Endometrial microvascular endothelial cells (primary cell): ENCODE data around the gene RHOU. TPM values are rescaled to one million over a fixed set of nuclear protein-coding genes. Genes with fewer than 3 reads are reported as not detected.
"Not testable (repeated sequence)": the region's sequence is repeated elsewhere in the genome, so short reads cannot be mapped to it uniquely, and the experiment has no call there.

Experiments used
- in situ Hi-C: cut with HindIII; loops from 2 replicates; pipeline ENCODE4 v1.10.0; 2017; ENCODE audit warnings: low sequenced_read_pairs, low pct_unique_long_range_greater_than_20kb; ENCODE audit errors: inconsistent ontology term
- total RNA-seq: library from RNA; depleted of rRNA; stranded (reverse); fragments of >200 nt; gene quantifications from one replicate; pipeline ENCODE4 v1.2.3, GENCODE V29; 2015; ENCODE audit errors: inconsistent ontology term

The RHOU gene
- total RNA-seq, 1 donor from 2014 or later = 0.19 TPM

GRCh38 chr1:228753287-228753686, 18.0 kb downstream of the RHOU start:
- in situ Hi-C loops = no loop called here

GRCh38 chr1:228753786-228754360, 18.6 kb downstream of the RHOU start:
- in situ Hi-C loops = no loop called here

GRCh38 chr1:228754646-228755268, 19.5 kb downstream of the RHOU start:
- in situ Hi-C loops = no loop called here

- in situ Hi-C loops = no loop called here
Measured at GRCh38 chr1:228755800-228756199, 20.5 kb downstream of the RHOU start.

GRCh38 chr1:228756457-228756856, 21.2 kb downstream of the RHOU start:
- in situ Hi-C loops = no loop called here

- in situ Hi-C loops = no loop called here
Measured at GRCh38 chr1:228758447-228758846, 23.2 kb downstream of the RHOU start.

- in situ Hi-C loops = no loop called here
Measured at GRCh38 chr1:228760979-228761378, 25.7 kb downstream of the RHOU start.

GRCh38 chr1:228763561-228763960, 28.3 kb downstream of the RHOU start:
- in situ Hi-C loops = no loop called here

GRCh38 chr1:228765168-228765946, 30.1 kb downstream of the RHOU start:
- in situ Hi-C loops = no loop called here

GRCh38 chr1:228766788-228767187, 31.5 kb downstream of the RHOU start:
- in situ Hi-C loops = no loop called here

- in situ Hi-C loops = no loop called here
Measured at GRCh38 chr1:228767636-228768354, 32.5 kb downstream of the RHOU start.

- in situ Hi-C loops = no loop called here
Measured at GRCh38 chr1:228768355-228769000, 33.2 kb downstream of the RHOU start.

- in situ Hi-C loops = no loop called here
Measured at GRCh38 chr1:228770779-228771223, 35.5 kb downstream of the RHOU start.

- in situ Hi-C loops = no loop called here
Measured at GRCh38 chr1:228772516-228773212, 37.4 kb downstream of the RHOU start.

GRCh38 chr1:228775946-228776345, 40.7 kb downstream of the RHOU start:
- in situ Hi-C loops = not testable (repeated sequence)

GRCh38 chr1:228776449-228776848, 41.2 kb downstream of the RHOU start:
- in situ Hi-C loops = no loop called here

GRCh38 chr1:228777236-228777635, 42.0 kb downstream of the RHOU start:
- in situ Hi-C loops = no loop called here

- in situ Hi-C loops = no loop called here
Measured at GRCh38 chr1:228778026-228778425, 42.7 kb downstream of the RHOU start.
